ENCODE data around the gene KYNU.
"Not testable (repeated sequence)": the region's sequence is repeated elsewhere in the genome, so short reads cannot be mapped to it uniquely, and the experiment has no call there.

KYNU gene

DNA sequence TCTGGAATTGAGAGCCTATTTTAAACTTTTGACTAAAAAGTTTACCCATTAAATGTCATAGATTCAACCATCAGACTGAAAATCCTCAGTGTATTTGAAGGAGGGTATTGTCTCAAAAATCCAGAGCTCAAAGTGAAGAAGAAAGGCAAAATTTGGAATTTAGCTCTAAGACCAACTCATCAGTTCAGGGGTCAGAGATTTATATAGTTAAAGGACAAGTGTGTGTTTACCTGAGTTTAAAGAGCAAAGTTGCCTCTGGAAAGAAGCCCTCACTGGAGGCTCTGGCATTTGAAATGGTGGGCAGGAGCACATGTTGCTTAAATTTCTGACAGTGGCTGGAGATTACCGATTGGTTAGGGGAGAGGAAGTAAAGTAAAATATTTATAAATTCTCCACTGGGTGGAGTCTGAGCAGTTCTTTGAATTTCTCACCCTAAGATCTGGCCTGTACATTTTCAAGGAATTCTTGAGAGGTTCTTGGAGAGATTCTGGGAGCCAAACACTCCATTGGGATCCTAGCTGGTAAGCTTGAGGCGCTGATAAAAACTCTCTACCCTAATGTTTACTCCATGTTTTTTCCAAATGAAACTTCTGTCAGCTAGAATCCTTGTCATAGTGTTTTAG lies at the start of gene KYNU:
TSS of gene KYNU (plus strand) at position 449 of the 623 bp plus-strand sequence. CDS start 7,704 bp downstream, outside the sequence.
- DNase-seq (ENCODE audit: low read depth in 4 of 4, low spot score in 1 of 4) = no peak

DNA sequence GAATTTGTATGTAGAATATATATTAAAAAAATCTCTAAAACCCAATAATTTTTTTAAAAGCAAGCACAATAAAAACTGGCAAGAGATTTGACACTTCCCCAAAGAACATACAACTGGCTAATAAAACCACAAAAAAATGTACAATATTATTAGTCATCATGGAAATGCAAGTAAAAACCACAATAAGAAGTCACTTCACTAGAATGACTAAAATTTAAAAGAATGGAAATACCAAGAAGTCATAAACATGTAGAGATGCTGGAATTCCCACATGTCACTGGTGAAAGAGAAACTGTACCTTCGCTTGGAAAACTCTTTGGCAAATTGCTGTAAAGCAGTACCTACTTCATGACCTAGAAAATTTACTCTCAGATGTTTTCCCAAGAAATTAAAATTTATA lies 43.4 kb upstream of the KYNU start:
- DNase-seq (ENCODE audit: low read depth in 4 of 4, low spot score in 1 of 4) = no peak

DNA sequence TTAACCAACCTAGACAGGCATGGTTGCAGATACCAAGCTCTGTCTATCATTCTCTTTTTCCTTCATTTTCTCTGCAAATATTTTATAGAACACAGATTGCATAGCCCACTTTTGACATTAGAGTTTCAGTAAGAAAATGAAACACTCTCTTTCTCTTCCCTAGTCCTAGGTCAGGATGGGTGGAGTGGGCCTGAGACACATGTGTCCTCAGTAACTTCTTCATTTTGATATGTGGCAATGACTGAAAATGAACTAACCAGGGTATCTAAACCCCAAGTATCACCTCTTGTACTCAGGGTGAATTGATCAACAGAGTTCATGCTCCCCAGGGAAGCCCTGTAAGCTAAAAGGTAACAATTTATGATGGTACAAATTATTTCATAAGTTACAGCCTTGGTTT lies 37.0 kb upstream of the KYNU start:
- DNase-seq (ENCODE audit: low read depth in 4 of 4, low spot score in 1 of 4) = no peak

DNA sequence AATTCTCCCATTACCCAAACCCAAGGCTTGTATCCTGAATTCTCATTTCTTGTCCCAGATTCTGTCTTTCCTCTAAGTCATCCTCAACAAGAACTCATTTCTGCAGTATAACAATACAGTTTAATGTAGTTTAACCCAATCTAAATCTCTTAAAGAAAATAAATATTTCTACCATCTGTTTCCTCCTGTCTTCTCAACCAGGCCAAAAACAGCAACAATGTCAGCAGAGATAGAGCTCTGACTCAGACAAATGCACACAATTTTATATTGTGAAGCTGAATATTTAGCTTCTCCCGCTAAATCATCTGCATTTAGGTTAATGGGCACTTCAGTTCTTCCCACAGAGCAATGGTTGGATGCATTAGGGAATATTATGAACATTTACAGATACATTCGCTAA lies 35.7 kb upstream of the KYNU start:
- DNase-seq (ENCODE audit: low read depth in 4 of 4, low spot score in 1 of 4) = no peak

DNA sequence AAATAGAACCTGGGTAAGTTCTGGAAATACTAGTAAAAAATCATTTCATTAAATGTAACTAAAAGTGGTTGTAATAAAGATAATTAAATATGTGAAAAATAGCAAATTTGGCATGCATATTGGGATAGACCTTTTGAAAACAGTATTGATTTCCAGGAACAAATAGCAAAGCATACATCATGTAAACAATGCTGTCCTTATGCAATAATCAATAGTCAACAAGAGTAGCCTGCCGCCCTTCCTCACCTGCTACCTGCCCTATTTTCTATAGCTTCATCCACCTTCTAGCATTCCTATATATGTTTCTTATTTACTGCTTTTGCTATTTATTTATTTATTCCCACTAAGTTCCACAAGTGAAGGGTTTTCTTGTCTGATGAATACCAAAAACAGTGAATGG lies 35.1 kb upstream of the KYNU start:
- no peak for DNase-seq (ENCODE audit: low read depth in 4 of 4, low spot score in 1 of 4)

DNA sequence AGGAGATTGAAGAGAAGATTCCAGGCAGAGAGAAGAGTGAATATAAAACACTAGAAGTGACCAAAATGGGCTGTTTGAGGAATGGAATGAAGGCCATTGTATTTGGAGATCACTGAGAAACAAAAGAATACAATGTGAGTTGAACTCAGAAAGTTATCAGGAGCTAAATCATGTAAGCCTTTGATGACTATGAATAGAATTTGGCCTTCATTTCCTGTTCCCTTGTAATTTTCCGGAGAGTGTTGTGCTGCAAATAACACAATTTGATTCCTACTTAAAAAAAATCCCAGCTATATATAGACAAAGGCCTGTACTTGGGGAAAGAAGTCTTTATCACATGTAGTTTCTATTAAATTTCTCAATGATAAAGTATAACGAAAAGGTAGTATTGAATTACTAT lies 33.7 kb upstream of the KYNU start:
- DNase-seq (ENCODE audit: low read depth in 4 of 4, low spot score in 1 of 4) = no peak

DNA sequence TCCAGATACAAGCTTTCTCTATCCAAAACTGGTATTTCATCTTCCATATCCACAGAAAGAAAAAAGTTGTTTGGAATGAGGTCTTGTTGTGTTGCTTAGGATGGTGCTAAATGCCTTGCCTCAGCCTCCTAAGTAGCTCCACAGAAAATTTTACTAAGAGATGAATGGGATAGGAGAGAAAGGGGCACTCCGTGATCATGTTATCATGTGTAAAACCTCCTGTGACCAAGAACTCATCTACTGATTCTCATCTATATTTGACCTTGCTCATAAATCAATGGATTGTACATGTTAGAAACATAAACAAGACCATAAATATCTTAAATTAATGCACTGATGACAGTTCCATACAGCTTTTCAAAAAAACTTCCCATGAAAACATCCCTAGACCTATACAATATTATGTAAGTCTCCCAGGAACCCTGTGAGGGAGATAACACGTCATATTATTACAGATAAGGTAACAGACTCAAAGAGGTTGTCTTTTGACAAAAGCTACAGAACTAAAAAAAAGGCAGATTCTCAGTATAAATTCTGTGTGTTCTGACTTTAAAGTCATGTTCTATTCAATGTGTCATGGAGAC lies 29.3 kb upstream of the KYNU start:
- no peak for DNase-seq (ENCODE audit: low read depth in 4 of 4, low spot score in 1 of 4)

DNA sequence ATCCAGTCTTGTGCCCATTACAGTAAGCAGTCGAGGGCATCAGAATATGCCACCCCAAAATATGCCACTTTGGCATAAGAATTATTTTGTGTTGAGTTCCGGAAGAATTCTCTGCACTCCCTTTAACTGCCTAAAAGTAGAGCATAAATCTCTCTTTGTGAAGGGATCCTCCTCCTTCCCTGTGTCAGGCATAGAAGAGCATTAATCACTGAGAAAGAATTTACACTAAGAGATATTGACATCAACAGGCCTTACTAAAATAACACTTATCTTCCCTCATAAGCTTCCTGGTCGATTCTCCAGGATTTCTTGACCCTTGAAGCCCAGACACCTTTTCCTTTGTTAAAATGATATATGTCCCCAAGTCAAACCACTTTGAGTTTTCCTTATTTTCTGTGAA lies 27.6 kb upstream of the KYNU start:
- no peak for DNase-seq (ENCODE audit: low read depth in 4 of 4, low spot score in 1 of 4)

DNA sequence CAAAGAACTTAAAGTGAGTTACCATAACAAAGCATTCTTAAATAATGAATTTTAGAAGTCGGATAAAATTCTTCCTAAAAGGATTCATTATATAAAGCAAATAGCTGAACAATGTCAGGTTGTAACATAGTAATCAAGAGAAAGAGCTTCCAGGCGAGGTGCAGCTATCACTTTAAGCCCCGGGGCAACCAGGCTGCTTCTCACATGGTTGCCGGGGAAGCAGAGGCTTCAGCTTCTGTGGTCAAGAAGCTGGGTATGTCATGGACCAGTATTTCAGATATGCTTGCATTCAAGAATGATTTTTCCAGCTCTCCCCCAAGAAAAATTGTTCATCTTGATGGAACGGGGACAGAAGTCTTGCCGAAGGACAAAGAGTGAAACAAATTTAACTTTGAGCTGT lies 23.6 kb upstream of the KYNU start:
- DNase-seq (ENCODE audit: low read depth in 4 of 4, low spot score in 1 of 4) = no peak

DNA sequence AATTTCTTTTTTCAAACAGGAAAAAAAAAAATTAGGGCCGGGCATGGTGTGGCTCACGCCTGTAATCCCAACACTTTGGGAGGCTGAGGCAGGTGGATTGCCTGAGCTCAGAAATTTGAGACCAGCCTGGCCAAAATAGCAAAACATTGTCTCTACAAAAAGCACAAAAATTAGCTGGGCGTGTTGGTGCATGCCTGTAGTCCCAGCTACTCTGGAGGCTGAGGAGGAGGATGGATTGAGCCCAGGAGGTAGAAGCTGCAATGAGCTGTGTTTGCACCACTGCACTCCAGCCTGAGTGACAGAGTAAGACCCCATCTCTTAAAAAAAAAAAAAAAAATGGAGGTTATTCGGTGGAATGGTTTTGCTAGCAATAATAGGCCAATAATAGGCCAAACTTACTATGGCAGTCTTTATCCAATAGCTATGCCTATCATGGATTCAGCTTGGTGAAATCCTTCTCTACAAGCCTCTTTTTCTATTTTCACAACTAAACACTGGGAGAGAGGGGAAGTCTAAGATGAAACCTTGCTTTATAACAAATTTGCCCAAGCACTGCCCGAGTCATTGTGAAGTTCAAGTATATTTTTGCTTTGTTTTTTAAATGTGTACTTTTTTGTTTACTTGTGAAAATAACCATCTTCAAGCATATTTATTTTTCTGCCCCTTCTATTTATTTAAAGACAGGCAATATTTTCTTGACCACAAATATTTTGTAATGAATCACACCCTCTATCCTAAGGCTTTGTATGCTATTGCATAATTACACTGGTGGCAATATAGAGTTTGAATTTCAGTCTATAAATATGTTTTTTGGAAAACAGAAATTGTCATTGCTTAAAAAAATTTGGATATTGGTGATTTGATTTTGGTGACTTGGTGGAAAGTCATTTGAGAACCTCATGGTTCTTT lies 20.0 kb upstream of the KYNU start:
- no peak for DNase-seq (ENCODE audit: low read depth in 4 of 4, low spot score in 1 of 4)

DNA sequence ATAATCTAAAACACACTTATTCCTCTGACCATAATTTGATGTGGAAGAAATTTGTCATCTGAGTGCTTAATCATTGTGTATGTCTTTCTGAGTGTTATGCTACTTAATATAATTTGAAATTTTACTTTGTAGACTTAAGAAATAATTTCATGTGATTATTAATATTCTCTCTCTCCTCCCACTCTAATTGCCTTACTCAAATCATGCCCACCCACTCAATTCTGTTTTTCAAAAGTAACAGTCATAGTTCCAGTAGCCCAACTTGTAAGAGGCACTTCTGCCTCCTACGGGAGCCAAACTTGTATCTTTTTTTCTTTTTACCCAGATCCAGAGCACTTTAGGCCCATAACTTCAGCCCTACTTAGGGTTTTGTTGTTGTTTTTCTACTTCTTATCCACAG lies 18.5 kb upstream of the KYNU start:
- DNase-seq (ENCODE audit: low read depth in 4 of 4, low spot score in 1 of 4) = no peak

DNA sequence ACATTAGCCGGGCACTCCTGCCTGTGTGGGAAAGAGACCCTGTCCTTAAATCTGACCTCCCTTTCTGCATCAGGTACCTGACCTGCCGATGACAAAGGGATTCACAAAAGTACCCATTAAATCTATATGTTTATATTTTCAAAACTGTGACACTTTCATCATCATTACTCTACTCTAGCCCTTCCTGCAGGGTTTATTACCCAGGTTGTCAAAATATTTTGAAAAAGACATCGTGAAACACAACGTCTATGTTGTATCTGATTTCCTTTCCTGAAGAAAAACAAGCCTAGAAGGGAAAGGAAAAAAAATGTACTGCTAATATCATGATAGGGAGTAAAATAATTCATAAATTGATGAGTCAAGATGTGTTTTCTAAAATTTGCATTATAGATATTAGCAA lies 15.2 kb upstream of the KYNU start:
- no peak for DNase-seq (ENCODE audit: low read depth in 4 of 4, low spot score in 1 of 4)

DNA sequence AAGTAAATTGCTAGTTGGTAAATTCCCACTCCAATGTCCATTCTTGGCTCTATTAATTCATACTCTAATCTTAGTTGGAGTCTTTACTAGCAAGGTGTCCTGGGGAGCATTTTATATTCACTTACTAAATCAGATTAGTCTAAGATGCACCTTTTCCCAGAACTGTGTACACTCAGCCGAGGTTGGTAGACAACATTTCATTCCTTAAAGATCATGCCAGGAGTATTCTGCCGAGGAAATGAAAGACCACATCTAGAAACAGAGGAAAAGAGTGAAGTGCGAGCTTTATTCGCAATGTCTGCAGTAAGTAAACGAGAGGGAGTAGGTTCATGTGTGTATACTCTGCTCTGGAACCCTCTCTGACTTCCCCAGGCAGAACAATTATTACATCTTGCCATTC lies 14.6 kb upstream of the KYNU start:
- DNase-seq (ENCODE audit: low read depth in 4 of 4, low spot score in 1 of 4) = no peak

DNA sequence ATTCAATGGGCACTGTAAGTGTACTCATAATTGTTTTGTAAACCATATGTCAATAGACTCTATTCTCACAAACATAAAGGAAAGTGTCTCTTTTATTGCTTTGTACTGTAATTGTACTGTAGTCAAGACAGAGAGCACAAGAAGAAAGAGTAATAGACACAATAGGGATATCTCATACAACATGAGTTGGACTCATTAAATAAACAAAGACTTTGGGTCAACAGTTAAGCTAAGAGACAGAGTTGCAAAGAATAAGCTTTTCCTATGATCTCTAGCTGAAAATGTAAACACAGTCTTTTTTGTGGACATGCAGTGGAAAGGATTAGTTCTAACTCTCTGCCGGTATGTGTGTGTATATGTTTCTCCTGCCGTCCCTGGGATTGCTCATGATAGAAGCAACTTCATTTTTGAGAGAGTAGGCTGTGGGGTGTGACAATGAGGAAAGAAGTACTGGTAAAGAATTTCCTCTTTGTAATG lies 13.9 kb upstream of the KYNU start:
- no peak for DNase-seq (ENCODE audit: low read depth in 4 of 4, low spot score in 1 of 4)

DNA sequence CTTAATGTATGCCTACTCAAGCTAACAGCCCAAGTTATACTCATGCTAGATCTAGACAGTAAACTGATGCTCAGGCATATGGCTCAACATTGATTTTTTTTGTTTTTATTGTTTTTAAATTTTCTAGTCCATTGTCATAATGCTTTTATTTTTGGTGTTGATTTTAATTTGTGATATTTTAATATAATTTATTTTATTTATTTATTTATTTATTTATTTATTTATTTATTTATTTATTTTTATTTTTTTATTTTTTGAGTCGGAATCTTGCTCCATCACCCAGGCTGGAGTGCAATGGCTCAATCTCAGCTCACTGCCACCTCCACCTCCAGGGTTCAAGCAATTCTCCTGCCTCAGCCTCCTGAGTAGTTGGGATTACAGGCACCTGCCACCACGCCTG lies 12.9 kb upstream of the KYNU start:
- DNase-seq (ENCODE audit: low read depth in 4 of 4, low spot score in 1 of 4) = not testable (repeated sequence)

DNA sequence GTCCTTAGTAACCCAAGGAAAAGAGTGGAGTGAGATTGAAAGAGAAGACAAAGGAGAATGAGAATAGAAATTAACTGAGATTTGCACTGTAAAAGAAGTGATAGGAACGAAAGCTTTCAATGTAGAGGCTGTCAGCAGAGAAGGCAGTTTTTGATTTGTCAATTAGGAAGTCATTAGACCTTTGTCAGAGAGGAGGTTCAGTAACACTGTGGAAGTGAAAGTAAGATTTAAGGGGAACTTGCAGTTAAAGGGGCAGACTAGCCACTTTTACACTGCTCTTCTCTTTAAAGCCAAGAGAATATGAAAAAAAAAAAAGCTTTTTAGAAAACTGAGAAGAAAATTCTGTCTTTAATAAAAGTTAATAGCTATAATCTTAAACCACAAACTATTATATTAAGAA lies 11.5 kb upstream of the KYNU start:
- DNase-seq (ENCODE audit: low read depth in 4 of 4, low spot score in 1 of 4) = no peak

DNA sequence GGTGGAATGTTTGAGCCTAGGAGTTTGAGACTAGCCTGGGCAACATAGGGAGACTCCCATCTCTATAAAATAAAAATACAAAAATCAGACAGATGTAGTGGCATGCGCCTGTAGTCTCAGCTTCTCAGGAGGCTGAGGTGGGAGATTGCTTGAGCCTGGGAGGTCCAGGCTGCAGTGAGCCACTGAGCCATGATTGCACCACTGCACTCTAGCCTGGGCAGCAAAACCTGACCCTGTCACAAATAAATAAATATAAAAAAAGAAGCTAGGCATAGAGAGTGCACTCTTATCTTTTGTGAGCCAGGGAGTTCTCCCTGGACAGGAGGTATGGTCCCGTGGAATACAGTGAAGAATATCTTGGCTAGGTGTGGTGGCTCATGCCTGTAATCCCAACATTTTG lies 11.0 kb upstream of the KYNU start:
- no peak for DNase-seq (ENCODE audit: low read depth in 4 of 4, low spot score in 1 of 4)

DNA sequence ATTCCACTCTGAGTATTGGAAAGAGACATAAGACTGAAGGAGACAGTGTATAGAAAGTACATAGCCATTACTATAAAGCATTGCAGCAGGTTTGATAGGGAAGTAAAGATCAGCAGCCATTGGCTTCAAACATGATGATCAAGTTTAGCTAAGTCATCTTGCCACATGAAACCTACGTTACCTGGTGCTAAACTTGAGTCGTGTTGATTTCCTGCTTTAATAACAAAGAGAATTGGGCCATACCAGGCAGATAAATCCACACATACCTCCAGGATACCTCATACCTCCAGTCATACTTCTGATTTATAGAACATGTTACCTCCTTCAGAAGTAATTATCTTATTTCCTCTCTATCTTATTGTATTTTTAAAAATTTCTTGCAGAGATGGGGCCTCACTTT lies 10.3 kb upstream of the KYNU start:
- DNase-seq (ENCODE audit: low read depth in 4 of 4, low spot score in 1 of 4) = no peak

DNA sequence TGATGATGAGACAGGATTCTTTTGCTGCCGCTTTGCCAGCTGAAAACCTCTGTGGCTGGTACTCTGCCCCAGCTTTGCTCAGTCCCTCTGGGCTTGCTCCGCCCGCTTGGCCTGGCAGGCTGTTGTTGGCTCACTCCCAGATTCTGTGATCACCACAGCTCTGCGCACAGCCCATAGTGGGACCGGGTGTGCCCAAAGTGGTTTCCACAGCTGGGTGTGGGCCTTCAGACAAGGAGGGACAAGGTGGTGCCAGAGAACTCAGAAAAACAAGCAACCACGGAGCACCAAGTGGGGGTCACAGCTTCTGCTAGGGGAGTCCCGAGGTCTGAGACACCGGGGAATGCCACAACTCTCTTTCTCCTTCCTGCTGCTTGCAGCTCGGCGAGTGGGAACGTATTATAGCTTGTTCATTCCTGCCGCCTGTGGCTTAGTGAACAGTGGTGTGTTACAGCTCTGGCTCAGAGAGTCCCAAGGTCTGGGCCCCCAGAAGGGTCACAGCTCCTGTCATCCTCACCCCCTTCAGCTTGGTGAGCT lies 9.2 kb upstream of the KYNU start:
- no peak for DNase-seq (ENCODE audit: low read depth in 4 of 4, low spot score in 1 of 4)

DNA sequence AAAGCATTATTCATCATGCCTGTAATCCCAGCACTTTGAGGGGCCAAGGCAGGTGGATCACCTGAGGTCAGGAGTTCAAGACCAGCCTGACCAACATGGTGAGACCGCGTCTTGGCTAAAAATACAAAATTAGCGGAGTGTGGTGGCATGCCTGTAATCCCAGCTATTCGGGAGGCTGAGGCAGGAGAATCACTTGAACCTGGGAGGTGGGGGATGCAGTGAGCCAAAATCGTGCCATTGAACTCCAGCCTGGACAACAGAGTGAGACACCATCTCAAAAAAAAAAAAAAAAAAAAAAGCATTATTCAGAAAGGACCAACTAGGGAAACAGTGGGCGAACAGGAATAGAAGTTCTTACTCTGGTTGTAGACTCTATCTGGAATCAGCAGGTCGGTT lies 8.4 kb upstream of the KYNU start:
- DNase-seq (ENCODE audit: low read depth in 4 of 4, low spot score in 1 of 4) = not testable (repeated sequence)

DNA sequence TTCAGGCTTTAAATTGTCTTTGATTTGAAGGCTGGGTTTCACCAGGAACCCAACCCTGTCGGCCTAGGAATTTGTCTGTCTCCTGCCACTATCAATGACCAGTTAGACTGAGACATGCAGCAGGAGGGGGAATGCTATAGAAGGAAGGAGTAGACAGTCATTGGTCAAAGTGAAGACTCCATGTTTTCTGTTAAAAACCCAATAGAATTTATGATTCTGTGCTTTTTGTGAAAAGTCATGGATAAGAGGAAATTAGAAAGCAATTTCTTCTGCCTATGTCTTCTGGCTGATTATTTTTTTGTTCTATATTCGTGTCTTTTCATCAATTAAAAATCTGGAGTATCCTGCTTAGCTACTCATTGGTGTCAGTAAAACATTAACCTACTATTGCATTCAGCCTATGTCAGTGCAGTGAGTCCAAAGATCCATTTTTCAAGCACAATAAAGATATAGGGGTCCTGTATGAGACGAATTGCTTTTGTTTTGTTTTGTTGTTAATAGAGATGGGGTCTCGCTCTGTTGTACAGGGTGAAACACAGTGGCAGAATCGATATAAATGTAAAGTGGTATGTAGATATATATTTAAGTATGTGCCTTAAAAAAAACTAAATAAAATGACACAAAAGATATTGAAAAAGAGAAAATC lies 7.9 kb upstream of the KYNU start:
- DNase-seq (ENCODE audit: low read depth in 4 of 4, low spot score in 1 of 4) = no peak

DNA sequence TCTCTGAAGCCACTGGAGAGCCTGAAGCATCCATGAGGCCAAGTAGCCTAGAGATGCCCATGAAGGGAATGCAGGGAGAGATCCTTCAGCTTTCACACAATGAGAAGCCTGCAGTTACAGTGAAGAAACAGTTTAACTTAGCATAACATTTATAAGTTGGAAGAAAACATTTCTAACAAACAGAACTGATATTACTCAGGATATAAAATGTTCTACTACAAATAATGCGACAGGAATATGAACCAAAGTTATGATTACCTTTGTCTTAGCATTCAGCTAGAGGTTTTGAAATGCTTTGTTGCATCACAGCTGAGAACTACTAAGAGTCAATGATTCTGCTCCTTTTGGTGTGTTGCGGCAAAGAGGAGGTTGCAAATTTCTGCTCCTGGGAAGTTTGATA lies 6.9 kb upstream of the KYNU start:
- DNase-seq (ENCODE audit: low read depth in 4 of 4, low spot score in 1 of 4) = no peak
